ENCODE results near the gene RPH3AL. TPM values are rescaled to one million over a fixed set of nuclear protein-coding genes. Genes with fewer than 3 reads are reported as not detected.
"Not testable (repeated sequence)": the region's sequence is repeated elsewhere in the genome, so short reads cannot be mapped to it uniquely, and the experiment has no call there.

The RPH3AL gene
- total RNA-seq, 4 donors from 2014 or later = 9.6 to 62.4 (median 41.9) TPM

GRCh38 chr17:278055-278675 is 74.4 kb downstream of the RPH3AL start:
- H3K9me3 ChIP-seq = no peaks in the 10 kb centered on the region
- TF ChIP-seq POLR2A (IDR thresholded peaks at IDR 0.05) (no peak), EP300 (IDR thresholded peaks at IDR 0.05) (no peak)
- WGBS, 2 donors = 82 to 85% methylated on average over 12 of the region's 12 CpGs
- no peaks in the 10 kb centered on the region for H3K27me3 ChIP-seq
- no peaks in the 10 kb centered on the region for H3K4me1 ChIP-seq
- peaks cover 0 to 17% (median 0%) of the 10 kb centered on the region in 3 donors for H3K36me3 ChIP-seq
- H3K4me3 ChIP-seq = no peak overlapping the region
- H3K27ac ChIP-seq = no peak overlapping the region
- DNase-seq (ENCODE audit: low spot score in 2 of 2) = no peak

GRCh38 chr17:274902-275301 is 77.7 kb downstream of the RPH3AL start:
- 91 to 92% methylated on average over 5 of the region's 5 CpGs for WGBS, 2 donors
- no peaks in the 10 kb centered on the region for H3K9me3 ChIP-seq

GRCh38 chr17:273981-274832 is 78.4 kb downstream of the RPH3AL start:
- peaks cover 0 to 9% (median 0%) of the 10 kb centered on the region in 3 donors for H3K36me3 ChIP-seq
- no peak overlapping the region for H3K27ac ChIP-seq
- H3K27me3 ChIP-seq = no peaks in the 10 kb centered on the region
- H3K4me1 ChIP-seq = no peaks in the 10 kb centered on the region
- 72 to 77% methylated on average over 20 to 28 of the region's 28 CpGs for WGBS, 2 donors
- no peaks in the 10 kb centered on the region for H3K9me3 ChIP-seq
- DNase-seq (ENCODE audit: low spot score in 2 of 2) = no peak
- TF ChIP-seq EP300 (IDR thresholded peaks at IDR 0.05) (no peak), CTCF (IDR thresholded peaks at IDR 0.05) (no peak), POLR2A (IDR thresholded peaks at IDR 0.05) (no peak)
- H3K4me3 ChIP-seq = no peak overlapping the region

More at GRCh38 chr17:274902-275301, 77.7 kb downstream of the RPH3AL start:
- Histone ChIP-seq H3K27me3 (no peaks in the 10 kb centered on the region), H3K27ac (no peak overlapping the region), H3K4me1 (no peaks in the 10 kb centered on the region), H3K4me3 (no peak overlapping the region), H3K36me3 (peaks cover 0 to 9% (median 0%) of the 10 kb centered on the region in 3 donors)
- no peak for TF ChIP-seq CTCF (IDR thresholded peaks at IDR 0.05)
- TF ChIP-seq POLR2A (IDR thresholded peaks at IDR 0.05) = no peak
- DNase-seq (ENCODE audit: low spot score in 2 of 2) = no peak

- not testable (repeated sequence) for H3K27ac ChIP-seq; H3K4me1 ChIP-seq; DNase-seq (ENCODE audit: low spot score in 2 of 2); H3K9me3 ChIP-seq; H3K4me3 ChIP-seq; H3K27me3 ChIP-seq; H3K36me3 ChIP-seq
- 78 to 86% methylated on average over 18 to 23 of the region's 26 CpGs for WGBS, 2 donors
Measured at GRCh38 chr17:272856-273255, 79.8 kb downstream of the RPH3AL start.

GRCh38 chr17:271928-272623 is 80.5 kb downstream of the RPH3AL start:
- 85 to 86% methylated on average over 3 to 4 of the region's 4 CpGs for WGBS, 2 donors

GRCh38 chr17:269616-270514 is 82.7 kb downstream of the RPH3AL start:
- peaks cover 0 to 26% (median 0%) of the 10 kb centered on the region in 4 donors for H3K4me1 ChIP-seq
- TF ChIP-seq EP300 (IDR thresholded peaks at IDR 0.05) = no peak
- TF ChIP-seq CTCF (IDR thresholded peaks at IDR 0.05) = no peak
- TF ChIP-seq POLR2A (IDR thresholded peaks at IDR 0.05) = no peak
- DNase-seq (ENCODE audit: low spot score in 2 of 2) = no peak
- WGBS, 2 donors = 81 to 88% methylated on average over 22 to 27 of the region's 27 CpGs
- H3K4me3 ChIP-seq = no peak overlapping the region
- no peak overlapping the region for H3K27ac ChIP-seq
- H3K36me3 ChIP-seq = peaks cover 0 to 5% (median 0%) of the 10 kb centered on the region in 3 donors
- H3K9me3 ChIP-seq = no peaks in the 10 kb centered on the region
- H3K27me3 ChIP-seq = no peaks in the 10 kb centered on the region

More at GRCh38 chr17:271928-272623, 80.5 kb downstream of the RPH3AL start:
- DNase-seq (ENCODE audit: low spot score in 2 of 2); H3K4me1 ChIP-seq; H3K27ac ChIP-seq; H3K4me3 ChIP-seq; H3K9me3 ChIP-seq; H3K36me3 ChIP-seq; H3K27me3 ChIP-seq: not testable (repeated sequence)

Data from tibial nerve (tissue), 4 donors.